CD4-positive, alpha-beta memory T cell (primary cell): ENCODE data around the gene ADGRG1. TPM values are rescaled to one million over a fixed set of nuclear protein-coding genes. Genes with fewer than 3 reads are reported as not detected.

Experiments
- CTCF ChIA-PET: fragments of 350-600 bp; sonication (Branson Sonifier 250); formaldehyde crosslinking; loops from one replicate; lab custom pipeline; 2021; ENCODE audit warnings: inconsistent platforms; ENCODE audit not compliant: partially characterized antibody; lab: Charles Lee
- POLR2A ChIA-PET: fragments of 350-600 bp; sonication (Branson Sonifier 250); formaldehyde crosslinking; loops from one replicate; lab custom pipeline; 2021; ENCODE audit not compliant: partially characterized antibody; lab: Charles Lee
- DNase-seq, 5 donors: peaks; one replicate each; pipeline versions ENCODE4 v3.0.0 to v3.0.0-alpha.2; 2020 to 2022; ENCODE audit warnings: mixed read lengths in 1 of 5
- H3K27ac ChIP-seq: one replicate; pipeline ENCODE4 v1.7.0; 2013; ENCODE audit warnings: low read depth, low read length
- H3K27me3 ChIP-seq: 2 replicates; pipeline ENCODE4 v1.7.0; 2013; ENCODE audit warnings: mild to moderate bottlenecking, low read length, moderate library complexity; ENCODE audit not compliant: insufficient read depth
- H3K36me3 ChIP-seq: 2 replicates; pipeline ENCODE4 v1.7.0; 2013; ENCODE audit warnings: mild to moderate bottlenecking, low read length, moderate library complexity; ENCODE audit not compliant: insufficient read depth
- H3K4me1 ChIP-seq: 2 replicates; pipeline ENCODE4 v1.7.0; 2013; ENCODE audit warnings: mild to moderate bottlenecking, low read length, moderate library complexity; ENCODE audit not compliant: insufficient read depth
- H3K4me3 ChIP-seq, 2 donors: one replicate each; pipeline ENCODE4 v1.7.0; 2013; ENCODE audit warnings: low read length in 2 of 2, mild to moderate bottlenecking in 1 of 2
- H3K9me3 ChIP-seq, 2 donors: one replicate each; pipeline ENCODE4 v1.7.0; 2013; ENCODE audit warnings: low read length in 2 of 2, control low read depth in 1 of 2; ENCODE audit not compliant: control insufficient read depth in 1 of 2
- H3K27ac Mint-ChIP-seq, 7 donors: one replicate each; pipeline ENCODE4 v1.8.0; 2020 to 2021; ENCODE audit warnings: mixed read lengths in 7 of 7, mild to moderate bottlenecking in 6 of 7, inconsistent platforms in 3 of 7, moderate library complexity in 3 of 7
- H3K27me3 Mint-ChIP-seq, 2 donors: one replicate each; pipeline ENCODE4 v1.8.0; 2020 to 2021; ENCODE audit warnings: mixed read lengths in 2 of 2
- H3K36me3 Mint-ChIP-seq, 2 donors: one replicate each; pipeline ENCODE4 v1.8.0; 2020 to 2021; ENCODE audit warnings: mixed read lengths in 2 of 2, inconsistent platforms in 1 of 2, mild to moderate bottlenecking in 1 of 2
- H3K4me1 Mint-ChIP-seq, 4 donors: one replicate each; pipeline ENCODE4 v1.8.0; 2020 to 2021; ENCODE audit warnings: mixed read lengths in 4 of 4, mild to moderate bottlenecking in 1 of 4
- H3K4me3 Mint-ChIP-seq, 8 donors: one replicate each; pipeline ENCODE4 v1.8.0; 2020 to 2021; ENCODE audit warnings: mixed read lengths in 8 of 8, mild to moderate bottlenecking in 7 of 8, moderate library complexity in 6 of 8, inconsistent platforms in 3 of 8
- H3K9me3 Mint-ChIP-seq, 8 donors: one replicate each; pipeline ENCODE4 v1.8.0; 2020 to 2021; ENCODE audit warnings: mixed read lengths in 8 of 8, mild to moderate bottlenecking in 5 of 8, inconsistent platforms in 3 of 8, moderate library complexity in 1 of 8
- intact Hi-C: fragments of 100-400 bp; cut with micrococcal nuclease; formaldehyde crosslinking; loops from one replicate; pipeline ENCODE4 v1.15.1; 2023
- polyA plus RNA-seq, 2 donors: library from polyadenylated mRNA; unstranded; fragments of 300-500 nt; fragmentation: Illumina TruSeq; gene quantifications; one replicate each; pipeline ENCODE4 v1.2.3, GENCODE V29; 2021
- total RNA-seq, 2 experiments: library from RNA; stranded (reverse); gene quantifications; one replicate each; pipeline ENCODE4 v1.2.3, GENCODE V29; 2021

The ADGRG1 gene
- total and polyA plus RNA-seq, 4 experiments from 2014 or later, result 0.33 to 0.53 (median 0.41) TPM; not detected in 1

- no peak for DNase-seq
- ChIA-PET CTCF (interaction anchor here (0.7 to 1.3 kb wide), 3 partner anchors 12 to 46 kb away, joined by 3 to 5 read pairs (median 4); no protein-coding TSS in a partner anchor), POLR2A (no interaction called here)
- no peak overlapping the region for H3K4me3 ChIP-seq
- no peak overlapping the region for H3K4me3 Mint-ChIP-seq
- H3K9me3 Mint-ChIP-seq, result no peaks in the 10 kb centered on the region
- no peaks in the 10 kb centered on the region for H3K36me3 Mint-ChIP-seq
- H3K27me3 ChIP-seq, result no peaks in the 10 kb centered on the region
- no peak overlapping the region for H3K27ac ChIP-seq
- peak overlapping the region in 1 of 7 donors; percentile 48 for H3K27ac Mint-ChIP-seq
- no peaks in the 10 kb centered on the region for H3K36me3 ChIP-seq
- intact Hi-C loops, result no loop called here
- H3K9me3 ChIP-seq, result no peaks in the 10 kb centered on the region
- peaks cover 0 to 6% of the 10 kb centered on the region in 2 donors for H3K27me3 Mint-ChIP-seq
- H3K4me1 ChIP-seq, result no peaks in the 10 kb centered on the region
- H3K4me1 Mint-ChIP-seq, result peaks cover 0 to 4% (median 0%) of the 10 kb centered on the region in 4 donors
Measured at GRCh38 chr16:57622361-57623250, 5.8 kb upstream of the ADGRG1 start.

DNA sequence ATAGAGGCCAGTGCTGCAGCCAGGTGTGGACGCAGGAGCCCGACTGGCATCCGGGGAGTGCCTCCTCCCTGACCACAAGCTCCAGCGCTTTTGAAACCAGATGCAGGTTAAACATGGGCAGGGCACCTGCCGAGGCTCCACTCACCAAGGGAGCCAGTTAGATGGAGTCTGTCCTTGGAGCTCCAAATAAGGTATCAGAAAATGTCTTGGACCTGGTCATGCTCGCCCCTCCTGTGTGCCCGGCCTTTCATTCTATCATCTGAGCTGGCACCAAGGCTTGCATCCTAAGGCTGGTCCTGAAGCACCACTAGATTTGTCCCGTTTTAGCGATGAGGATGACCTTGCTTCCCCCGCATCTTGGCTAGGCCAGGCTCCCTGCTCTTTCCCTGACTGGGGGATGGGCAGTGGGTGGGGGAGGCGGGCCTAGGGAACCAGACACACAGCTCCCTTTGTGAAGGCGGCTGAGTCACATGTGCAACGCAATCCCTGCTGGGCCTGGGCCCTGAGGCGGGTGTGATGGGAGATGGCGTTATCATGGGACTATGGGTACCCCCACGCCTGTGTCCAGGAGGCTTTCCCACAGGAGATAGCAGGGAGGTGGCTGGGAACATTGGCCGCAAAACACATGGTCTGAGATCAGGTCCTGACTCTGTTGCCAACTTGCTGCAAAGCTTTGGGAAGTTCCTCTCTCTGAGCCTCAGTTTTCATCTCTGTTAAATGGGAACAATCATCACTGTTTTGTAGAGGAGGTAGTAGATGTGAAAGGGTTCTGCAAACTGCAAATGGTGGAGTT is 5.0 kb upstream of the ADGRG1 start:
- Mint-ChIP-seq H3K27ac (peak overlapping the region in 1 of 7 donors; percentile 32), H3K4me3 (no peak overlapping the region), H3K9me3 (no peaks in the 10 kb centered on the region), H3K27me3 (peaks cover 2 to 6% of the 10 kb centered on the region in 2 donors), H3K4me1 (peaks cover 0 to 7% (median 0%) of the 10 kb centered on the region in 4 donors), H3K36me3 (no peaks in the 10 kb centered on the region)
- Histone ChIP-seq H3K4me1 (peaks cover 3% of the 10 kb centered on the region), H3K4me3 (no peak overlapping the region), H3K27ac (no peak overlapping the region), H3K36me3 (no peaks in the 10 kb centered on the region), H3K27me3 (no peaks in the 10 kb centered on the region), H3K9me3 (no peaks in the 10 kb centered on the region)
- ChIA-PET POLR2A (no interaction called here), CTCF (interaction anchor here (0.7 to 1.3 kb wide), 2 partner anchors 12 to 27 kb away, joined by 3 to 5 read pairs; no protein-coding TSS in a partner anchor)
- intact Hi-C loops, result no loop called here
- no peak for DNase-seq

DNA sequence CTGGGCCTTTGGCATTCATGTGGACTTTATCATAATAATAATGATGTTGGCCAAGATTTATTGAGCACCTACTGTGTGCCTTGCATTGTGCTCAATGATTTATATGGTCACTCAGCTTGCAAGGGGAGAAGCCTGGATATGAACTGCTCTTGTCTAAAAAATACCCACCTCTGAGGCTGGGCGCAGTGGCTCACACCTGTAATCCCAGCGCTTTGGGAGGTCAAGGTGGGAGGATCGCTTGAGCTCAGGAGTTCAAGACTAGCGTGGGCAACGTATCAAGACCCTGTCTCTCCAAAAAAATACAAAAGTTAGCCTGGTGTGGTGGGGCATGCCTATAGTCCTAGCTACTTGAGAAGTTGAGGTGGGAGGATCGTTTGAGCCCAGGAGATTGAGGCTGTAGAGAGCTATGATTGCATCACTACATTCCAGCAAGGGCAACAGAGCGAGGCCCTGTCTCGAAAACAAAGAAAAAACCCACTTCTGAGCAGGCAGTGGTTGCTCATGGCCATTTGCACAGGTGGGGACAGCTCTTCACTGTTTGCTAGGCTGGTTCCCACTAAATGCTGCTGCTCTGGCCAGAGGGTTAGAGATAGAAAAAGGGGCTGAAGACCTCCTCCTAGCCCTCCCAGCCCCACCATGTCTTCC is 4.3 kb upstream of the ADGRG1 start:
- H3K36me3 ChIP-seq, result no peaks in the 10 kb centered on the region
- DNase-seq, result no peak
- H3K4me1 ChIP-seq, result peaks cover 8% of the 10 kb centered on the region
- H3K9me3 ChIP-seq, result no peaks in the 10 kb centered on the region
- intact Hi-C loops, result no loop called here
- Mint-ChIP-seq H3K36me3 (no peaks in the 10 kb centered on the region), H3K27ac (peak overlapping the region in 2 of 7 donors; percentile 32 to 38), H3K9me3 (no peaks in the 10 kb centered on the region), H3K27me3 (peaks cover 8 to 12% of the 10 kb centered on the region in 2 donors), H3K4me1 (peaks cover 0 to 12% (median 4%) of the 10 kb centered on the region in 4 donors), H3K4me3 (no peak overlapping the region)
- H3K4me3 ChIP-seq, result no peak overlapping the region
- POLR2A ChIA-PET, result no interaction called here
- no peaks in the 10 kb centered on the region for H3K27me3 ChIP-seq
- CTCF ChIA-PET, result interaction anchor here (1.3 kb wide), 1 partner anchor 26 kb away, joined by 5 read pairs; no protein-coding TSS in a partner anchor
- no peak overlapping the region for H3K27ac ChIP-seq

GRCh38 chr16:57624806-57625500 is 3.5 kb upstream of the ADGRG1 start:
- H3K27me3 Mint-ChIP-seq, result peaks cover 12 to 14% of the 10 kb centered on the region in 2 donors
- Histone ChIP-seq H3K4me1 (peaks cover 8% of the 10 kb centered on the region), H3K27ac (no peak overlapping the region), H3K9me3 (no peaks in the 10 kb centered on the region), H3K4me3 (no peak overlapping the region), H3K27me3 (no peaks in the 10 kb centered on the region), H3K36me3 (no peaks in the 10 kb centered on the region)
- H3K4me1 Mint-ChIP-seq, result peaks cover 0 to 12% (median 4%) of the 10 kb centered on the region in 4 donors
- ChIA-PET POLR2A (no interaction called here), CTCF (no interaction called here)
- DNase-seq, result no peak
- no peaks in the 10 kb centered on the region for H3K36me3 Mint-ChIP-seq
- H3K4me3 Mint-ChIP-seq, result no peak overlapping the region
- no peaks in the 10 kb centered on the region for H3K9me3 Mint-ChIP-seq
- H3K27ac Mint-ChIP-seq, result peak overlapping the region in 3 of 7 donors; percentile 26 to 59 (median 38)
- intact Hi-C loops, result no loop called here

DNA sequence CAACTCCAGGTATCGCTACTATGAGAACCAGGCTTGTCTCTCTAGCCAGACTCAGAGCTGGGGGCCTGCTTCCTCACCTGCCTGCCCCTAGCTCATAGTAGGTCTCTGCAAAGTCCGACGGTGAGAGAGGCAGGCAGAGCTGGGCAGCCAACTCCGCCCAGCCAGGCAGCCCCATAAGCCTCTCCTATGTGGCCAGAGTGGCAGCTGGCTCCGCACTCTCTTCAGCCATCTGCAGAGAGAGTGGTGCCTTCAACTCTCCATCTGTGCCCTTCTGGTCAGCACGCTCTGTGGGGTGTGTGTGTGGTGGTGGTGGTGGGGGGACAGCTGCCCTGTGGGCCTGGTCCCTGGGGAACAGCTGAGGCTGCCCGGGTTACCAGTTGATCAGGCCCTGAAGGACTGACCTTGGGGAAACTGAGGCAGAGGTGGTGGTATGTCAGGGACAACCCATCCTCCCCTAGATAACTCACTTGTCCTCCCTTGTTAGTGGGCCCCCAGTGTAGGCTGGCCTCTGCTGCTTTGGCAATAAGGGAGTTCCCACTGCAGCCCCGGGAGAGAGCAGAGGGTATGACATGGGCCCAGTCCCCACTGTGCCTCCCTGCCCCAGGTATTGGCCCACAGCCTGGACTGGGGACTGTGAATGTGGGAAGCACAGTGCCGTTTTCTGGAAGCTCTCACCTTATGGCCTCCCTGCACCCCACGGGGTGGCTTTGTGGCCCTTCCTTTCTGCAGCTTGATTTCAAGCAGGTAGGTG is 1.8 kb upstream of the ADGRG1 start:
- POLR2A ChIA-PET, result no interaction called here
- CTCF ChIA-PET, result interaction anchor here (2.0 kb wide), 1 partner anchor 23 kb away, joined by 9 read pairs; no protein-coding TSS in a partner anchor
- intact Hi-C loops, result no loop called here
- Mint-ChIP-seq H3K4me1 (peaks cover 0 to 12% (median 4%) of the 10 kb centered on the region in 4 donors), H3K27me3 (peaks cover 17 to 20% of the 10 kb centered on the region in 2 donors), H3K9me3 (no peaks in the 10 kb centered on the region), H3K27ac (no peak overlapping the region), H3K36me3 (no peaks in the 10 kb centered on the region), H3K4me3 (no peak overlapping the region)
- Histone ChIP-seq H3K9me3 (no peaks in the 10 kb centered on the region), H3K27ac (no peak overlapping the region), H3K36me3 (no peaks in the 10 kb centered on the region), H3K4me1 (peaks cover 8% of the 10 kb centered on the region), H3K4me3 (no peak overlapping the region), H3K27me3 (no peaks in the 10 kb centered on the region)
- DNase-seq, result no peak

DNA sequence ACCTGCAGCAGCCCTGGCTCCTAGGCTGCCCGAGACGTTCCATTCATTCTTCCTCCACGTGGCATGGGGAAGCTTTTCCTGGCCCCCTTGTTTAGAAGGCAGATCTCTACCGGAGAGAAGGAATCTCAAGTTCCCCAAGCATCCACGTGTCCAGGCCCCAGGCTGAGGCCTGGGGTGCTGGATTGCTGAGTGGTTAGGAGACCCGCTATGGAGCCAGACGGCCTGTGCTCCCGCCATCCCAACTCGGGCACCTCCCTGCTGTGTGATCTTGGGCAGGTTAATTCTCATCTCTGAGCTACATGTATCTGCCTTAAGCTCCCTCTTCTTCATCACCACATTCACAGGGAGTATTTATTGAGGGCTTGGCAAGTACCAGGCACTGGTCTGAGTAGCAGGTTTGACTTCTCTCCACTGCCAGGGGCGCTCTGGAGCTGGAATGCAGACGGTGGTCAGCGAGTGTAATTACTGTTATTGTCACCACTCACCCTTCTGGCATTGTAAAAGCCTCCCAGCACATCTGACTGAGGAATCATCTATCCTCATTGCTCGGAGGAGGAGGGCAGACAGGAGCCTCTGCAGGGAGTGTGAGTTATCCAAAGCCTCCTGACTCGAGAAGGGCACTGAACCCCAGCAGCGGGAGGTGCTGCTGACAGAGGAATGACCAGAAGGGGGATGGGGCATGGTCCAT is 1.1 kb upstream of the ADGRG1 start:
- Mint-ChIP-seq H3K4me3 (no peak overlapping the region), H3K36me3 (no peaks in the 10 kb centered on the region), H3K9me3 (no peaks in the 10 kb centered on the region), H3K27ac (peak overlapping the region in 1 of 7 donors; percentile 51), H3K27me3 (peaks cover 17 to 20% of the 10 kb centered on the region in 2 donors), H3K4me1 (peaks cover 0 to 12% (median 4%) of the 10 kb centered on the region in 4 donors)
- ChIA-PET POLR2A (no interaction called here), CTCF (interaction anchor here (2.0 kb wide), 1 partner anchor 22 kb away, joined by 9 read pairs; no protein-coding TSS in a partner anchor)
- Histone ChIP-seq H3K36me3 (no peaks in the 10 kb centered on the region), H3K27ac (no peak overlapping the region), H3K4me3 (no peak overlapping the region), H3K9me3 (no peaks in the 10 kb centered on the region), H3K4me1 (peaks cover 8% of the 10 kb centered on the region), H3K27me3 (no peaks in the 10 kb centered on the region)
- DNase-seq, result no peak
- intact Hi-C loops, result no loop called here
